HEK293 (cell line): ENCODE data around the gene CRACDL.
A peak's percentile ranks its signal among the peaks of the same experiment; 100 is the strongest.

Experiments
- CTCF ChIA-PET: fragments of 350-600 bp; formaldehyde crosslinking; extraction: SDS; loops from one replicate; lab custom pipeline; 2021; ENCODE audit warnings: antibody characterized with exemption; lab: Yijun Ruan, JAX
- POLR2A ChIA-PET: fragments of 300-600 bp; formaldehyde crosslinking; extraction: SDS; loops from one replicate; lab custom pipeline; 2020; ENCODE audit warnings: antibody characterized with exemption, inconsistent platforms; lab: Yijun Ruan, JAX
- H3K27ac ChIP-seq: fragments of 200-500 bp; sonication (Bioruptor generic); 2 replicates; pipeline ENCODE4 v1.5.1; 2014; ENCODE audit warnings: low read depth, low read length, control low read depth, inconsistent platforms; ENCODE audit errors: extremely low read depth
- H3K36me3 ChIP-seq, 2 experiments: fragments of 200-500 bp in 1 of 2; sonication (Bioruptor generic) in 1 of 2; 1 replicate in 1 of 2; 2 replicates in 1 of 2; pipeline ENCODE4 v1.5.1; 2014 to 2017; ENCODE audit warnings: inconsistent platforms in 2 of 2, low read length in 2 of 2; ENCODE audit not compliant: control insufficient read depth in 2 of 2, insufficient read depth in 1 of 2
- H3K4me1 ChIP-seq: fragments of 200-500 bp; sonication (Bioruptor generic); 2 replicates; pipeline ENCODE4 v1.5.1; 2014; ENCODE audit warnings: mild to moderate bottlenecking, low read length, inconsistent platforms; ENCODE audit not compliant: control insufficient read depth, insufficient read depth
- H3K4me3 ChIP-seq: 2 replicates; pipeline ENCODE4 v1.5.1; 2011; ENCODE audit warnings: low read depth, mild to moderate bottlenecking, control low read depth, low read length, moderate library complexity
- H3K9me3 ChIP-seq: fragments of 200-500 bp; sonication (Bioruptor generic); 2 replicates; pipeline ENCODE4 v1.5.1; 2014; ENCODE audit warnings: low read depth, low read length, inconsistent platforms; ENCODE audit not compliant: control insufficient read depth, insufficient read depth
- AEBP2 ChIP-seq: fragments of 450-650 bp; formaldehyde crosslinking; IDR thresholded peaks from 2 replicates; pipeline ENCODE4 v1.5.1; 2016; ENCODE audit warnings: missing biosample characterization, missing genetic modification characterization, borderline replicate concordance
- INSM2 ChIP-seq: fragments of 450-650 bp; formaldehyde crosslinking; IDR thresholded peaks from 2 replicates; pipeline ENCODE4 v1.5.1; 2016; ENCODE audit warnings: missing biosample characterization, missing genetic modification characterization
- KLF9 ChIP-seq: fragments of 450-650 bp; formaldehyde crosslinking; IDR thresholded peaks from 2 replicates; pipeline ENCODE4 v1.5.1; 2016; ENCODE audit warnings: missing biosample characterization, missing genetic modification characterization, low read depth
- RBAK ChIP-seq: fragments of 450-650 bp; formaldehyde crosslinking; IDR thresholded peaks from 2 replicates; pipeline ENCODE4 v1.5.1; 2016; ENCODE audit warnings: missing biosample characterization, missing genetic modification characterization
- REST ChIP-seq: fragments of 450-650 bp; formaldehyde crosslinking; IDR thresholded peaks from 2 replicates; pipeline ENCODE4 v1.5.1; 2016; ENCODE audit warnings: missing biosample characterization, missing genetic modification characterization
- ZBTB7A ChIP-seq: fragments of 450-650 bp; formaldehyde crosslinking; IDR thresholded peaks from 2 replicates; pipeline ENCODE4 v1.5.1; 2016; ENCODE audit warnings: low read depth, missing biosample characterization, missing genetic modification characterization
- ZIC2 ChIP-seq: fragments of 450-650 bp; formaldehyde crosslinking; IDR thresholded peaks from 2 replicates; pipeline ENCODE4 v1.5.1; 2016; ENCODE audit warnings: missing biosample characterization, missing genetic modification characterization
- ZNF221 ChIP-seq: fragments of 450-650 bp; formaldehyde crosslinking; IDR thresholded peaks from 2 replicates; pipeline ENCODE4 v1.5.1; 2017; ENCODE audit warnings: missing biosample characterization, missing genetic modification characterization, borderline replicate concordance
- ZNF24 ChIP-seq: fragments of 450-650 bp; formaldehyde crosslinking; IDR thresholded peaks from 2 replicates; pipeline ENCODE4 v1.5.1; 2016; ENCODE audit warnings: missing biosample characterization, missing genetic modification characterization
- ZNF280C ChIP-seq: fragments of 450-650 bp; formaldehyde crosslinking; IDR thresholded peaks from 2 replicates; pipeline ENCODE4 v1.5.1; 2016; ENCODE audit warnings: missing biosample characterization, missing genetic modification characterization
- ZNF311 ChIP-seq: fragments of 450-650 bp; formaldehyde crosslinking; IDR thresholded peaks from 2 replicates; pipeline ENCODE4 v1.5.1; 2017; ENCODE audit warnings: missing biosample characterization, missing genetic modification characterization, borderline replicate concordance
- ZNF341 ChIP-seq: fragments of 450-650 bp; formaldehyde crosslinking; IDR thresholded peaks from 2 replicates; pipeline ENCODE4; 2016; ENCODE audit warnings: low read depth, missing biosample characterization, missing genetic modification characterization
- ZNF362 ChIP-seq: fragments of 450-650 bp; formaldehyde crosslinking; IDR thresholded peaks from 2 replicates; pipeline ENCODE4 v1.5.1; 2016; ENCODE audit warnings: missing biosample characterization, missing genetic modification characterization
- ZNF510 ChIP-seq: fragments of 450-650 bp; formaldehyde crosslinking; IDR thresholded peaks from 2 replicates; pipeline ENCODE4 v1.5.1; 2018; ENCODE audit warnings: mild to moderate bottlenecking, missing genetic modification characterization, missing biosample characterization; ENCODE audit not compliant: insufficient replicate concordance
- ZNF530 ChIP-seq: fragments of 450-650 bp; formaldehyde crosslinking; IDR thresholded peaks from 2 replicates; pipeline ENCODE4 v1.5.1; 2016; ENCODE audit warnings: low read depth, missing biosample characterization, missing genetic modification characterization
- ZNF596 ChIP-seq: fragments of 450-650 bp; IDR thresholded peaks from 2 replicates; pipeline ENCODE4 v1.5.0; 2018; ENCODE audit warnings: missing biosample characterization, mild to moderate bottlenecking, missing genetic modification characterization, moderate library complexity
- ZNF658 ChIP-seq: fragments of 450-650 bp; formaldehyde crosslinking; IDR thresholded peaks from 2 replicates; pipeline ENCODE4; 2016; ENCODE audit warnings: missing biosample characterization, missing genetic modification characterization
- ZNF660 ChIP-seq: fragments of 450-650 bp; IDR thresholded peaks from 2 replicates; pipeline ENCODE4 v1.5.1; 2018; ENCODE audit warnings: missing biosample characterization, mild to moderate bottlenecking, missing genetic modification characterization

CRACDL gene

GRCh38 chr2:98869272-98869641, 66.8 kb downstream of the CRACDL start:
- Histone ChIP-seq H3K27ac (no peak overlapping the region), H3K4me3 (no peak overlapping the region), H3K9me3 (no peaks in the 10 kb centered on the region), H3K36me3 (no peaks in the 10 kb centered on the region), H3K4me1 (no peaks in the 10 kb centered on the region)
- ChIA-PET POLR2A (no interaction called here), CTCF (no interaction called here)
- TF ChIP-seq ZNF658 (no peak), INSM2 (no peak), ZIC2 (peak; percentile 41; the same call in 1 of the 2 replicates)

GRCh38 chr2:98868548-98869271, 67.3 kb downstream of the CRACDL start:
- H3K4me3 ChIP-seq, result no peak overlapping the region
- H3K4me1 ChIP-seq, result no peaks in the 10 kb centered on the region
- ChIA-PET CTCF (no interaction called here), POLR2A (no interaction called here)
- TF ChIP-seq ZBTB7A (tag by site-specific recombination) (no peak), ZNF530 (tag by site-specific recombination) (no peak)
- H3K36me3 ChIP-seq, result no peaks in the 10 kb centered on the region
- H3K27ac ChIP-seq, result no peak overlapping the region
- no peaks in the 10 kb centered on the region for H3K9me3 ChIP-seq

- Histone ChIP-seq H3K36me3 (no peaks in the 10 kb centered on the region), H3K9me3 (no peaks in the 10 kb centered on the region), H3K4me3 (no peak overlapping the region), H3K27ac (no peak overlapping the region), H3K4me1 (no peaks in the 10 kb centered on the region)
- POLR2A ChIA-PET, result no interaction called here
- CTCF ChIA-PET, result interaction anchor here (0.6 to 1.5 kb wide), 3 partner anchors 29 to 165 kb away, joined by 3 read pairs; no protein-coding TSS in a partner anchor
- no peak for TF ChIP-seq ZNF596 (tag by site-specific recombination)
- no peak for TF ChIP-seq ZNF280C (tag by site-specific recombination)
- no peak for TF ChIP-seq ZNF311 (tag by site-specific recombination)
- TF ChIP-seq ZNF221 (tag by site-specific recombination), result no peak
- no peak for TF ChIP-seq ZNF24
- TF ChIP-seq RBAK (tag by site-specific recombination), result no peak
- no peak for TF ChIP-seq AEBP2 (tag by site-specific recombination)
- no peak for TF ChIP-seq ZNF660 (tag by site-specific recombination)
- TF ChIP-seq ZNF341 (tag by site-specific recombination), result no peak
- TF ChIP-seq REST (tag by site-specific recombination), result no peak
- no peak for TF ChIP-seq ZNF362
- no peak for TF ChIP-seq ZNF510 (tag by site-specific recombination)
- TF ChIP-seq KLF9 (tag by site-specific recombination), result no peak
Observed at GRCh38 chr2:98867539-98868309, 68.3 kb downstream of the CRACDL start.
